Hepatocyte (in vitro differentiated cells): Measurements from ENCODE around the gene ARHGEF12.

Source experiments
- CTCF ChIP-seq: fragments of 200-600 bp; sonication (generic); IDR thresholded peaks from 2 replicates; pipeline ENCODE4 v1.5.1; 2016; ENCODE audit warnings: antibody characterized with exemption, mild to moderate bottlenecking; ENCODE audit not compliant: poor library complexity
- EZH2 ChIP-seq: fragments of 200-600 bp; sonication (generic); IDR thresholded peaks from 2 replicates; pipeline ENCODE4 v1.6.1; 2016; ENCODE audit warnings: antibody characterized with exemption, mild to moderate bottlenecking, borderline replicate concordance

GRCh38 chr11:120536091-120536796 is 200.0 kb downstream of the ARHGEF12 start:
- no peak for TF ChIP-seq EZH2
- TF ChIP-seq CTCF, result no peak
